ENCODE measurements around the gene CCDC18.

Gene CCDC18

DNA sequence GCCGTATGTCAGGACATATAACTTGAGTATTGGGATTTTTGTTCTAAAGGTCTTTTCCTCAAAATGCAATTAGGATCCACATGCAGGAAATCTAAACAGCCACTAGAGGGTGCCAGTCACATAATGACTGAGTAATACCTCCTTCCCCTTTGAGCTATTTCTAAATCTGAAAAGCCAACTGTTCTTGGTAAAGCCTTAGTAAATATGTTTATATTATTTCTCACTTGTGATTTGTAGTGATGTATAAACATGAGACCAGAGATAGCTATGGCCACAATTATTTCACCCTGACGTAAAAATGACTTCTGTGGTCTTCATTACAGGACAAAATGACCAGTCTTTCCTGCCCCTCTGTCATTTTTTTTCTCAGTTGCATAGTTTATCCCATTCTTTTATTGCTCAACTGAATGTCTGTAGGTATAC is 124.2 kb downstream of the CCDC18 start:
- no peak for DNase-seq (ENCODE audit: low read depth)

DNA sequence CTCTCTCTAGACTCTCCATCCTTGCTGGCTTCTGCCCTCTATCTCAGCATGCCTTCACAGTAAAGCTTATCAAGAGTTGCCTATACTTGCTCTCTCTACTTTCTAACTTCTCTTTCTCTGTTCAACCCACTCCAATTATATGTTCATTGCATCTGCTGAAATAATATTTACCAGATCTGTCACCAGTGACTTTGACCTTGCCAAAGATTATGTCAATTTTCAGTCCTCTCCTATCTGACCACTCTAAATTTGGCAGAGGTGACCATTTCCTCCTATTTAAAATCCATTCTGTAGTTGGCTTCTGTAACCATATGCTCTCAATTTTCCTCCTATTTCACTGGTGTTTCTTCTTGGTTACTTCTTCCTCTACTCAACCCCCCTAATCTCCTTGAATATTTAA is 126.4 kb downstream of the CCDC18 start:
- no peak for DNase-seq (ENCODE audit: low read depth)

DNA sequence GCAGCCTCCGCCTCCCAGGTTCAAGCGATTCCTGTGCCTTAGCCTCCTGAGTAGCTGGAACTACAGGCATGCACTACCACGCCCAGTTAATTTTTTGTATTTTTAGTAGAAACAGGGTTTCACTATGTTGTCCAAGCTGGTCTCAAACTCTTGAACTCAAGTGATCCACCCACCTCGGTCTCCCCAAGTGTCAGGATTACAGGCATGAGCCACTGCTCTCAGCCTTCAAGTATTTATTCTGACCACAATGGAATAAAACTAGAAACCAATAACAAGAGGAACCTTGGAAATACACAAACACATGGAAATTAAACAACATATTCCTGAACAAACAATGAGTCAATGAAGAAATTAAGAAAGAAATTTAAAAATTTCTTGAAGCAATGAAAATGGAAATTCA is 132.5 kb downstream of the CCDC18 start:
- no peak for DNase-seq (ENCODE audit: low read depth)

DNA sequence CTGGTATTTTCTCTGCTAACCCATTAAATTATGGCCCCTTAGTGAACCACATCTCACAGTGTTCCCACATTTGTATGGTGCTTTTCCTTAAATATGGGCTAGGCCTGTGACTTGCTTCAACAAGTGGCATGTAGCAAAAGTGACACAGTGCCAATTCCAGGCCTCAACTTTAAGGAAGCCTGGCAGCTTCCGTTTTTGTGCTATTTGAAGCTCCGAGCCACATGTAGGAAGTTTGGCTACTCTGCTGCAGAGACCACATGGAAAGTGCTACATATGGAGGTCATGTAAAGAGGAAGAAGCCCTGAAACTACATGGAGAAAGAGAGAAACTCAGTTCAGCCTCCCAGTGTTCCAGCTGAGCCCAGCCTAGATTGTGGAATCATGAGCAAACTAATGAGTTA is 136.7 kb downstream of the CCDC18 start:
- DNase-seq (ENCODE audit: low read depth): no peak

DNA sequence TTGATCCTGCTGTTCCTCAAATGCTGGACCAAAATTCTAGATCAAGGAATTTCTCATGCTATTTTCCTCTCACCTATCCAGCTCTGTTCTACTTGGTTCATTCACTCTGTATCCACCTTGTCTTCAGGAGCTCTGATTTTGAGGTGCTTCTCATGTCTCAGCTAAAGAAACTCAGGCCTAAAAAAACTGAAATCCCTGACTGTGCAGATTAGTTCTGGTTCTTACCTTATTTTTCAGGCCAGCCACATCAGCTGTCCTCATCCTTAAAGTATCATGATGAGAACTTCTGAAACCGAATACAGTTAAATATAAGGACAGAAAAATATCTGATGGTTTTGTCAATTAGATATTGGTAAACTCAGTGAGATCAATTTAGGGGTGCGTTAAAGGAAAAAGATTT is 137.4 kb downstream of the CCDC18 start:
- no peak for DNase-seq (ENCODE audit: low read depth)

DNA sequence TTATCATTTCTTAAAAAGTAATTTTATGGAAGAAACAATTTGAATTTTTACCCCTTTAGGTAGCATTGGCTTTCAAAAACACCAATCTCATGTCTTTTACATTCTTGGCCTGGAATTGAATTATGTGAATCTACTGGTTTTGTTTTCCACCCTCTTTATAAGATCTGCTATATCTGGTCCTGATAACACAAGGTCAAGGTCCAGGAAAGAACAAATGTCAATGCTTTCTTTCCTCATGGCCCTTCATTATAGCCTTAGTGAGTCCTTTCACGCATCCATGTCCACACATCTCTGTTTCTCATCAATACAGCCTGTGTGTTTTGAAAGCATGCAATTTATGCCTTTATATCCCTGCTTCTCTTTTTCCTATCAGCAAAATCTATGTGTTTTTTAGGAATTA is 141.2 kb downstream of the CCDC18 start:
- DNase-seq (ENCODE audit: low read depth): no peak

DNA sequence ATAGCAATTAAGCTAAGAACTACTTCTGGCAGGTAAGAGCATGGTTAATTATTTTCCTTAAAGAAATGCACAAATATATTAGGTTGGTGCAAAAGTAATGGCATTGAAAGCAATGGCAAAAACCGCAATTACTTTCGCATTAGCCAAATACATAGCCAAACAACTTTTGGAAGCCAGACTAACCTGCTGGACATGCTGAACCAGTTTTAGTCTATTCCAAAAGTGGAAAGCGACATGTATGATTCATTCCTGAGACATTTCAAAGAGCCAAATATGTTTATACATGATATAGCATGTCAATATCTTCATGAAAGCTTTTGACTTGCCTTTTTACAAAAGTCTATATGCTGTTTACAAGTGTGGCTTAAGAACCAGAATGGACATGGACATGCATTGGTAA is 141.8 kb downstream of the CCDC18 start:
- no peak for DNase-seq (ENCODE audit: low read depth)

DNA sequence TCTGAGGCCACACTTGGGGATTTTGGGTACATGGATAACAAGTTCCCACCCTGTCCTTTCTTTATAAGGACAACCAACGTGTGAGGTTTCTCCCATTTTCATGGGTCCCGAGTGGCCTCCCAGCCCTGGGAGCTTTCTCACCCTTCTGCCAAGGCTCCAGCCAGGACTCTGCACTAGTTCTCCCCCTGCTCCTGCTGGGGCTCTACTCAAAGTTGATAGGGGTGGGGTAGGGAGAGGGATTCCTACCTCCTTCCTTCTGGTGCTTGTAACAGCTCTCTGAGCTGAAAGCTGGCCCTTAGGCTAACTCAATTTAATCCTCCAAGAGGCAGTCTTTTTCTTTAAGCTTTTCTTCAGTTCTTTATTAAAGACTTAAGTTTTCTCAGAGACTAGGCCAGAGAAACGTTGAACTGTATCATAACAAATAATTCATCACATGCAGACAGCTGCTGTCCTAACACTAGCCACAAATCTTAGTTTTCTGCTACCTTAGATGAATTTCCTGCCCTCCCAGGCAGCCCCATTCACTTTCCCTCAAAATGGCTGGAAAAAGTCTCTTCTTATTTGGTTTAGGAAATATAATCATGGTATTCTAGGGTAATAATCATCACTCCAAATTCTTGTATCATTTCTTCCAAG is 142.8 kb downstream of the CCDC18 start:
- no peak for DNase-seq (ENCODE audit: low read depth)

DNA sequence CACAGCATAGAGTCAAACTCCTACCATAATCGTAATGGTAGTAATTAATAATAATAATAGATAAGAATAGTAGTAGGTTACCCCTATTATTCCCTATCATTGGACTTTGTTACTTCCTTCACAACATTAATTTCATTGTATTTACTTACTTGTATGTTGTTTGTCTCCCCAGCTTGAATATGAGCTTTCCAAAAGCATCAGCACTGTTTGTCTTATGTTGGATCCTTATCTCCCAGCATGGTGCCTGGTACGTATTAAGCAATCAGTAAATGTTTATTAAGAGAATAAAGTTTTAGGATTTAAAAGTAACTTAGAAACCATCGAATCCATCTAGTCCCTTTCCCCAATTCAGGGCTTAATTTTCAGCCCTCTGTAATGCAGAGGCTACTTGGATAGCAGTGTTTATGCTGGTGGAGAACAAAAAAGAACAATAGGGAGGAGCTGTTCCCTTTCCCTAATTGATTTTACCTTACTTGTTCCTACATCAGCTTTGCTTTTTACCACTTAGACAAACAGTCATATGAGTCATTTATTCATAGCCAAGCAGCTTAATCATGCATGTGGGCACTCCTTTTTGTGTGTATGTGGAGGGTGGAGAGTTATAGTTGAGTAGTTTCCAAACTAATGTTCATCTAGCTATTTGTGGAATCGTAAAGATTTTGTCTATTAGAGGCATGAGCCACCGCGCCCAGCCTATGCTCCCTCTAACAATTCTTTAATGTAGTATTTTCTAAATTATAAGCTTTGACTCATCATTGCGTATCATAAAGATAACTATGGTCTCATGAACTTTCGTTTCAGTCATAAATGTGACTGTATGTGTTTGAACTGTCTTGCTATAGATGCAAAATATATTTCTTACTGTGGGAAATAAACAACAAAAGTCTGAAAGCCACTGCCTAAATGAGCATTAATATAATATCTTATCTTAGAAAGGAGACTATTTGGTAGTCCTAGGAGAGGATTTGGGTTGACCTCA is 144.3 kb downstream of the CCDC18 start:
- DNase-seq (ENCODE audit: low read depth): no peak
